HepG2 (cell line): ENCODE measurements around the gene MTURN. TPM values are rescaled to one million over a fixed set of nuclear protein-coding genes. Genes with fewer than 3 reads are reported as not detected.
A peak's percentile ranks its signal among the peaks of the same experiment; 100 is the strongest.

ENCODE experiments used
- ATAC-seq: fragments of 200-7000 bp; cut with Tn5 transposase; 3 replicates; pipeline ENCODE4 v1.9.1; 2020; ENCODE audit warnings: mild to moderate bottlenecking, moderate library complexity
- BruUV-seq: library from RNA; stranded (reverse); fragments of 400-500 nt; replicated peaks from 2 replicates; lab custom pipeline; 2021; lab: Mats Ljungman, UMichigan
- CTCF ChIA-PET: fragments of 300-600 bp; formaldehyde crosslinking; extraction: SDS; loops from one replicate; lab custom pipeline; 2021; ENCODE audit warnings: low total read pairs, inconsistent platforms, low intra/inter-chr PET ratio; lab: Yijun Ruan, JAX
- POLR2A ChIA-PET: fragments of 350-600 bp; sonication (Branson Sonifier 250); formaldehyde crosslinking; loops from one replicate; lab custom pipeline; 2020; ENCODE audit warnings: antibody characterized with exemption, inconsistent platforms; lab: Yijun Ruan, JAX
- DNase-seq: peaks from one replicate; pipeline ENCODE4 v3.0.0-alpha.2; 2015; ENCODE audit warnings: low spot score
- FAIRE-seq: peaks from 3 replicates; lab custom pipeline; 2011; peaks lifted over from hg19 to GRCh38; lab: Jason Lieb, UNC
- H2AFZ ChIP-seq: one replicate; pipeline ENCODE4 v1.6.1; 2011; ENCODE audit warnings: low read length, inconsistent platforms
- H3K27ac ChIP-seq: fragments of 300-600 bp; 3 replicates; pipeline ENCODE4 v1.8.0; 2011; ENCODE audit warnings: mixed run types, mild to moderate bottlenecking, mixed read lengths, low read length, inconsistent platforms; ENCODE audit not compliant: insufficient read depth; ENCODE audit errors: extremely low read length
- H3K27me3 ChIP-seq, 2 experiments: fragments of 200-600 bp in 1 of 2; 2 replicates in 1 of 2; 3 replicates in 1 of 2; pipeline versions ENCODE4 v1.6.0 to v1.8.0; 2011; ENCODE audit warnings: low read length in 2 of 2, mild to moderate bottlenecking in 2 of 2, moderate library complexity in 2 of 2, inconsistent platforms in 1 of 2; ENCODE audit not compliant: insufficient read depth in 2 of 2, control insufficient read depth in 1 of 2
- H3K36me3 ChIP-seq, 2 experiments: fragments of 200-600 bp in 1 of 2; replicated peaks in 1 of 2; 2 replicates in 1 of 2; 3 replicates in 1 of 2; pipeline versions ENCODE4 v1.5.1 to v1.8.0; 2011; ENCODE audit warnings: low read length in 2 of 2, inconsistent platforms in 1 of 2; ENCODE audit not compliant: insufficient read depth in 2 of 2, control insufficient read depth in 1 of 2
- H3K4me1 ChIP-seq: 2 replicates; pipeline ENCODE4 v1.5.1; 2012; ENCODE audit warnings: low read length, inconsistent platforms; ENCODE audit not compliant: insufficient read depth
- H3K4me2 ChIP-seq: 2 replicates; pipeline ENCODE4 v1.6.0; 2011; ENCODE audit warnings: low read depth, low read length, inconsistent platforms
- H3K4me3 ChIP-seq, 3 experiments: fragments of 200-600 bp in 1 of 3; sonication (generic), shearing (Covaris generic) in 1 of 3; replicated peaks in 1 of 3; 2 replicates each; pipeline ENCODE4 v1.5.1; 2011 to 2016; ENCODE audit warnings: low read length in 3 of 3, inconsistent platforms in 2 of 3, low read depth in 2 of 3, mild to moderate bottlenecking in 2 of 3, control low read depth in 1 of 3, mixed read lengths in 1 of 3; ENCODE audit not compliant: insufficient read depth in 1 of 3
- H3K79me2 ChIP-seq: one replicate; pipeline ENCODE4 v1.6.1; 2011; ENCODE audit warnings: low read length, inconsistent platforms; ENCODE audit not compliant: insufficient read depth
- H3K9ac ChIP-seq: 2 replicates; pipeline ENCODE4 v1.6.0; 2011; ENCODE audit warnings: mild to moderate bottlenecking, low read depth, low read length, inconsistent platforms; ENCODE audit not compliant: insufficient read depth
- H3K9me3 ChIP-seq: 2 replicates; pipeline ENCODE4 v1.5.1; 2012; ENCODE audit warnings: mild to moderate bottlenecking, low read length
- H4K20me1 ChIP-seq: 2 replicates; pipeline ENCODE4 v1.6.0; 2011; ENCODE audit warnings: inconsistent platforms, mild to moderate bottlenecking, low read length, moderate library complexity; ENCODE audit not compliant: insufficient read depth
- FOXJ3 ChIP-seq: sonication (generic); formaldehyde crosslinking; IDR thresholded peaks from 2 replicates; pipeline ENCODE4 v1.4.0; 2020; ENCODE audit warnings: missing genetic modification reagents, mild to moderate bottlenecking, borderline replicate concordance
- HMG20A ChIP-seq: IDR thresholded peaks from 2 replicates; pipeline ENCODE4 v1.6.1; 2016; ENCODE audit warnings: borderline replicate concordance
- KDM4B ChIP-seq: sonication (generic); formaldehyde crosslinking; IDR thresholded peaks from 2 replicates; pipeline ENCODE4 v1.4.0; 2020; ENCODE audit warnings: missing genetic modification reagents
- RARG ChIP-seq: sonication (generic); formaldehyde crosslinking; IDR thresholded peaks from 2 replicates; pipeline ENCODE4 v1.4.0; 2020; ENCODE audit warnings: low read depth, mild to moderate bottlenecking, missing genetic modification reagents
- SNAPC2 ChIP-seq: sonication (generic); formaldehyde crosslinking; IDR thresholded peaks from 2 replicates; pipeline ENCODE4 v1.8.1; 2022; ENCODE audit warnings: mild to moderate bottlenecking, missing genetic modification reagents
- TEAD3 ChIP-seq: optimal IDR thresholded peaks from 2 replicates; pipeline ENCODE3; 2016; ENCODE audit warnings: borderline replicate concordance
- ZNF263 ChIP-seq: sonication (generic); formaldehyde crosslinking; IDR thresholded peaks from 2 replicates; pipeline ENCODE4 v1.4.0; 2020; ENCODE audit warnings: missing genetic modification reagents
- ZNF510 ChIP-seq: sonication (generic); formaldehyde crosslinking; IDR thresholded peaks from 2 replicates; pipeline ENCODE4 v1.4.0; 2020; ENCODE audit warnings: low read depth, mild to moderate bottlenecking, missing genetic modification reagents
- WGBS: methylation state at CpG from one replicate; pipeline ENCODE4 v1.1.6; 2017; ENCODE audit warnings: low lambda C conversion rate; 5-methylcytosine and 5-hydroxymethylcytosine counted together
- in situ Hi-C: cut with HindIII; loops from 2 replicates; pipeline ENCODE4 v1.10.0; 2017; ENCODE audit warnings: low pct_unique_long_range_greater_than_20kb; ENCODE audit not compliant: extremely low pct_ligation_motif_present
- intact Hi-C: fragments of 100-400 bp; cut with micrococcal nuclease; formaldehyde crosslinking; loops from one replicate; pipeline ENCODE4 v1.10.0; 2022; ENCODE audit not compliant: unreplicated experiment
- polyA plus RNA-seq, 8 experiments: library from polyadenylated mRNA; depleted of rRNA in 3 of 8; stranded (reverse) in 7 of 8; unstranded in 1 of 8; fragments of >200 nt; fragmentation: Illumina TruSeq in 4 of 8; extraction: Trizol in 4 of 8; gene quantifications; 2 replicates each; pipeline versions ENCODE4 v1.2.1 to v1.2.3, GENCODE V29; 2011 to 2016; ENCODE audit warnings: low read depth in 4 of 8, missing spikeins in 1 of 8, mixed read lengths in 1 of 8; ENCODE audit not compliant: insufficient read depth in 1 of 8
- total RNA-seq, 5 experiments: library from RNA; depleted of rRNA; stranded (reverse); fragments of >200 nt; fragmentation: Illumina TruSeq; extraction: Trizol; gene quantifications; 2 replicates each; pipeline ENCODE4 v1.2.3, GENCODE V29; 2016; ENCODE audit warnings: low read depth in 1 of 5
- TF ChIP-seq, protein P1 (sequence below): sonication (generic); formaldehyde crosslinking; IDR thresholded peaks from 2 replicates; pipeline ENCODE4 v1.4.0; 2020; ENCODE audit warnings: missing genetic modification reagents, mild to moderate bottlenecking, borderline replicate concordance
- TF ChIP-seq, protein P2 (sequence below): sonication (generic); formaldehyde crosslinking; IDR thresholded peaks from 2 replicates; pipeline ENCODE4 v1.5.0; 2020; ENCODE audit warnings: missing genetic modification reagents
- TF ChIP-seq, protein P3 (sequence below): IDR thresholded peaks from 2 replicates; pipeline ENCODE4 v1.6.1; 2016; ENCODE audit warnings: low read depth, missing genetic modification reagents, missing compliant biosample characterization
- TF ChIP-seq, protein P4 (sequence below): sonication (generic); formaldehyde crosslinking; IDR thresholded peaks from 2 replicates; pipeline ENCODE4 v1.4.0; 2020; ENCODE audit warnings: mild to moderate bottlenecking, missing genetic modification reagents

Gene MTURN
- total and polyA plus RNA-seq, 2 of the 13 experiments (the other 11 are each of a cell fraction or from before 2014, with no cell fraction given), result 5.7 to 7.2 TPM

DNA sequence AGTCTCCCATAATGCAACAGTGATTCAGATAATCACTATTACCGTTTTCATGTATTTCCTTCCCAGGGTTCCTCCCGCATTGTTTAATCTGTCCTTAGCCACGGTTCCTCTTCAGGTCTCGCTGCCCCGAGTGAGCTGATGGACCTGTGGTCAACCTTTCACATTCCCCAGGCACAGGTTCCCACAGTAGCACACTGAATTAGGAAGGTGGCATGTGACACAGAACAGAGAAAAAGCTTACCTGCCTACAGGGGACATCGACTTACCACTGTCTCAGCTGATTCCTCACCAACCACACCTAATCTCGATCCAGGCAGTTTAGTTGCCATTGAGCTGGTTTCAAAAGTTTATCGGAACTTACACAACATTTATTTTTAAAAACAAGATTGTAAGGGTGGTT lies 72.2 kb downstream of the MTURN start:
- Histone ChIP-seq H3K9me3 (no peaks in the 10 kb centered on the region), H3K4me1 (peaks cover 18% of the 10 kb centered on the region), H4K20me1 (no peaks in the 10 kb centered on the region), H3K4me3 (peak overlapping the region in 2 of 3 experiments; percentile 14 to 35; a peak in 2 of 6 replicates), H3K9ac (no peak overlapping the region), H3K27me3 (peaks cover 2 to 14% of the 10 kb centered on the region in 2 experiments; a peak in 2 of 5 replicates), H3K79me2 (no peaks in the 10 kb centered on the region), H3K4me2 (peak overlapping the region; percentile 65), H3K27ac (no peak overlapping the region), H3K36me3 (no peaks in the 10 kb centered on the region), H2AFZ (no peak overlapping the region)
- peak; percentile 56 for ATAC-seq
- FAIRE-seq, result no peak
- ChIA-PET CTCF (no interaction called here), POLR2A (no interaction called here)
- BruUV-seq, result no TSS peak
- in situ Hi-C loops, result no loop called here
- DNase-seq, result no peak
- 23% methylated on average over 8 of the region's 8 CpGs for WGBS
- intact Hi-C loops, result no loop called here
- TF ChIP-seq, protein P1, sequence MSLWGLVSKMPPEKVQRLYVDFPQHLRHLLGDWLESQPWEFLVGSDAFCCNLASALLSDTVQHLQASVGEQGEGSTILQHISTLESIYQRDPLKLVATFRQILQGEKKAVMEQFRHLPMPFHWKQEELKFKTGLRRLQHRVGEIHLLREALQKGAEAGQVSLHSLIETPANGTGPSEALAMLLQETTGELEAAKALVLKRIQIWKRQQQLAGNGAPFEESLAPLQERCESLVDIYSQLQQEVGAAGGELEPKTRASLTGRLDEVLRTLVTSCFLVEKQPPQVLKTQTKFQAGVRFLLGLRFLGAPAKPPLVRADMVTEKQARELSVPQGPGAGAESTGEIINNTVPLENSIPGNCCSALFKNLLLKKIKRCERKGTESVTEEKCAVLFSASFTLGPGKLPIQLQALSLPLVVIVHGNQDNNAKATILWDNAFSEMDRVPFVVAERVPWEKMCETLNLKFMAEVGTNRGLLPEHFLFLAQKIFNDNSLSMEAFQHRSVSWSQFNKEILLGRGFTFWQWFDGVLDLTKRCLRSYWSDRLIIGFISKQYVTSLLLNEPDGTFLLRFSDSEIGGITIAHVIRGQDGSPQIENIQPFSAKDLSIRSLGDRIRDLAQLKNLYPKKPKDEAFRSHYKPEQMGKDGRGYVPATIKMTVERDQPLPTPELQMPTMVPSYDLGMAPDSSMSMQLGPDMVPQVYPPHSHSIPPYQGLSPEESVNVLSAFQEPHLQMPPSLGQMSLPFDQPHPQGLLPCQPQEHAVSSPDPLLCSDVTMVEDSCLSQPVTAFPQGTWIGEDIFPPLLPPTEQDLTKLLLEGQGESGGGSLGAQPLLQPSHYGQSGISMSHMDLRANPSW, result no peak
- TF ChIP-seq ZNF263 (CRISPR knock-in tag), result no peak
- no peak for TF ChIP-seq KDM4B (CRISPR knock-in tag)
- TF ChIP-seq, protein P2, sequence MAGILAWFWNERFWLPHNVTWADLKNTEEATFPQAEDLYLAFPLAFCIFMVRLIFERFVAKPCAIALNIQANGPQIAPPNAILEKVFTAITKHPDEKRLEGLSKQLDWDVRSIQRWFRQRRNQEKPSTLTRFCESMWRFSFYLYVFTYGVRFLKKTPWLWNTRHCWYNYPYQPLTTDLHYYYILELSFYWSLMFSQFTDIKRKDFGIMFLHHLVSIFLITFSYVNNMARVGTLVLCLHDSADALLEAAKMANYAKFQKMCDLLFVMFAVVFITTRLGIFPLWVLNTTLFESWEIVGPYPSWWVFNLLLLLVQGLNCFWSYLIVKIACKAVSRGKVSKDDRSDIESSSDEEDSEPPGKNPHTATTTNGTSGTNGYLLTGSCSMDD (CRISPR knock-in tag), result no peak
- TF ChIP-seq HMG20A, result no peak
- TF ChIP-seq, protein P3, sequence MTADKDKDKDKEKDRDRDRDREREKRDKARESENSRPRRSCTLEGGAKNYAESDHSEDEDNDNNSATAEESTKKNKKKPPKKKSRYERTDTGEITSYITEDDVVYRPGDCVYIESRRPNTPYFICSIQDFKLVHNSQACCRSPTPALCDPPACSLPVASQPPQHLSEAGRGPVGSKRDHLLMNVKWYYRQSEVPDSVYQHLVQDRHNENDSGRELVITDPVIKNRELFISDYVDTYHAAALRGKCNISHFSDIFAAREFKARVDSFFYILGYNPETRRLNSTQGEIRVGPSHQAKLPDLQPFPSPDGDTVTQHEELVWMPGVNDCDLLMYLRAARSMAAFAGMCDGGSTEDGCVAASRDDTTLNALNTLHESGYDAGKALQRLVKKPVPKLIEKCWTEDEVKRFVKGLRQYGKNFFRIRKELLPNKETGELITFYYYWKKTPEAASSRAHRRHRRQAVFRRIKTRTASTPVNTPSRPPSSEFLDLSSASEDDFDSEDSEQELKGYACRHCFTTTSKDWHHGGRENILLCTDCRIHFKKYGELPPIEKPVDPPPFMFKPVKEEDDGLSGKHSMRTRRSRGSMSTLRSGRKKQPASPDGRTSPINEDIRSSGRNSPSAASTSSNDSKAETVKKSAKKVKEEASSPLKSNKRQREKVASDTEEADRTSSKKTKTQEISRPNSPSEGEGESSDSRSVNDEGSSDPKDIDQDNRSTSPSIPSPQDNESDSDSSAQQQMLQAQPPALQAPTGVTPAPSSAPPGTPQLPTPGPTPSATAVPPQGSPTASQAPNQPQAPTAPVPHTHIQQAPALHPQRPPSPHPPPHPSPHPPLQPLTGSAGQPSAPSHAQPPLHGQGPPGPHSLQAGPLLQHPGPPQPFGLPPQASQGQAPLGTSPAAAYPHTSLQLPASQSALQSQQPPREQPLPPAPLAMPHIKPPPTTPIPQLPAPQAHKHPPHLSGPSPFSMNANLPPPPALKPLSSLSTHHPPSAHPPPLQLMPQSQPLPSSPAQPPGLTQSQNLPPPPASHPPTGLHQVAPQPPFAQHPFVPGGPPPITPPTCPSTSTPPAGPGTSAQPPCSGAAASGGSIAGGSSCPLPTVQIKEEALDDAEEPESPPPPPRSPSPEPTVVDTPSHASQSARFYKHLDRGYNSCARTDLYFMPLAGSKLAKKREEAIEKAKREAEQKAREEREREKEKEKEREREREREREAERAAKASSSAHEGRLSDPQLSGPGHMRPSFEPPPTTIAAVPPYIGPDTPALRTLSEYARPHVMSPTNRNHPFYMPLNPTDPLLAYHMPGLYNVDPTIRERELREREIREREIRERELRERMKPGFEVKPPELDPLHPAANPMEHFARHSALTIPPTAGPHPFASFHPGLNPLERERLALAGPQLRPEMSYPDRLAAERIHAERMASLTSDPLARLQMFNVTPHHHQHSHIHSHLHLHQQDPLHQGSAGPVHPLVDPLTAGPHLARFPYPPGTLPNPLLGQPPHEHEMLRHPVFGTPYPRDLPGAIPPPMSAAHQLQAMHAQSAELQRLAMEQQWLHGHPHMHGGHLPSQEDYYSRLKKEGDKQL, result no peak
- no peak for TF ChIP-seq FOXJ3 (CRISPR knock-in tag)
- TF ChIP-seq ZNF510 (CRISPR knock-in tag), result no peak
- no peak for TF ChIP-seq SNAPC2
- TF ChIP-seq, protein P4, sequence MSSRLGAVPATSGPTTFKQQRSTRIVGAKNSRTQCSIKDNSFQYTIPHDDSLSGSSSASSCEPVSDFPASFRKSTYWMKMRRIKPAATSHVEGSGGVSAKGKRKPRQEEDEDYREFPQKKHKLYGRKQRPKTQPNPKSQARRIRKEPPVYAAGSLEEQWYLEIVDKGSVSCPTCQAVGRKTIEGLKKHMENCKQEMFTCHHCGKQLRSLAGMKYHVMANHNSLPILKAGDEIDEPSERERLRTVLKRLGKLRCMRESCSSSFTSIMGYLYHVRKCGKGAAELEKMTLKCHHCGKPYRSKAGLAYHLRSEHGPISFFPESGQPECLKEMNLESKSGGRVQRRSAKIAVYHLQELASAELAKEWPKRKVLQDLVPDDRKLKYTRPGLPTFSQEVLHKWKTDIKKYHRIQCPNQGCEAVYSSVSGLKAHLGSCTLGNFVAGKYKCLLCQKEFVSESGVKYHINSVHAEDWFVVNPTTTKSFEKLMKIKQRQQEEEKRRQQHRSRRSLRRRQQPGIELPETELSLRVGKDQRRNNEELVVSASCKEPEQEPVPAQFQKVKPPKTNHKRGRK, result no peak
- no peak for TF ChIP-seq TEAD3
- no peak for TF ChIP-seq RARG
